ENCODE data around the gene CLEC1A.

Gene CLEC1A

DNA sequence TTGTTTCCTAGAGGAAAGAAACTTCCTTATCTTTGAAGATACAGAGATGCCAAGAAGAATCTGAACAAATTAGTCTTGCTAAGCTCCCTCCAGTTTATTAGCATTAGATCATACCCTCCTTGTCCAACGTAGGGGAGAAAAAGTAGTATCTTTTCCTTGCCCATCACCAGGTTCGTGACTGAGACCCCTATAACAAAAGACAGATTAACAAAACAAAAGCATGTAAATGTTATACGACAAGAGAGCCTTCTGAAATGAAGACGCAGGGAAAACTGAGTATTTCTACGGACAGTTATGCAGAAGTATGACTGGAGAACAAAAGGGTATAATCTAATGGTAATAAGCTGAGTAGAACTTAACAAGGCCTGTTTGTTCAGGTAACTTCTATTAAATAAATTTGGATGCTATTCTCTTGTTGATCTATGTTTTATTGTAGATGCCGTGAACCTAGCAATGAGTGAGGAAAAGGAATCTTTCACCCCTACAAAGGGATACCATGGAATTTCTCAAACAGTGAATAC lies 34.1 kb upstream of the CLEC1A start:
- DNase-seq (ENCODE audit: low read depth): no peak
- TF ChIP-seq, protein P1, sequence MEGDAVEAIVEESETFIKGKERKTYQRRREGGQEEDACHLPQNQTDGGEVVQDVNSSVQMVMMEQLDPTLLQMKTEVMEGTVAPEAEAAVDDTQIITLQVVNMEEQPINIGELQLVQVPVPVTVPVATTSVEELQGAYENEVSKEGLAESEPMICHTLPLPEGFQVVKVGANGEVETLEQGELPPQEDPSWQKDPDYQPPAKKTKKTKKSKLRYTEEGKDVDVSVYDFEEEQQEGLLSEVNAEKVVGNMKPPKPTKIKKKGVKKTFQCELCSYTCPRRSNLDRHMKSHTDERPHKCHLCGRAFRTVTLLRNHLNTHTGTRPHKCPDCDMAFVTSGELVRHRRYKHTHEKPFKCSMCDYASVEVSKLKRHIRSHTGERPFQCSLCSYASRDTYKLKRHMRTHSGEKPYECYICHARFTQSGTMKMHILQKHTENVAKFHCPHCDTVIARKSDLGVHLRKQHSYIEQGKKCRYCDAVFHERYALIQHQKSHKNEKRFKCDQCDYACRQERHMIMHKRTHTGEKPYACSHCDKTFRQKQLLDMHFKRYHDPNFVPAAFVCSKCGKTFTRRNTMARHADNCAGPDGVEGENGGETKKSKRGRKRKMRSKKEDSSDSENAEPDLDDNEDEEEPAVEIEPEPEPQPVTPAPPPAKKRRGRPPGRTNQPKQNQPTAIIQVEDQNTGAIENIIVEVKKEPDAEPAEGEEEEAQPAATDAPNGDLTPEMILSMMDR (IDR thresholded peaks at IDR 0.05; ENCODE audit: low read depth, low read length, missing control alignments): no peak
- no peak overlapping the region for H3K4me3 ChIP-seq (ENCODE audit: low read depth, low read length)
- in situ Hi-C loops (cut with HindIII; ENCODE audit: low sequenced_read_pairs): no loop called here

DNA sequence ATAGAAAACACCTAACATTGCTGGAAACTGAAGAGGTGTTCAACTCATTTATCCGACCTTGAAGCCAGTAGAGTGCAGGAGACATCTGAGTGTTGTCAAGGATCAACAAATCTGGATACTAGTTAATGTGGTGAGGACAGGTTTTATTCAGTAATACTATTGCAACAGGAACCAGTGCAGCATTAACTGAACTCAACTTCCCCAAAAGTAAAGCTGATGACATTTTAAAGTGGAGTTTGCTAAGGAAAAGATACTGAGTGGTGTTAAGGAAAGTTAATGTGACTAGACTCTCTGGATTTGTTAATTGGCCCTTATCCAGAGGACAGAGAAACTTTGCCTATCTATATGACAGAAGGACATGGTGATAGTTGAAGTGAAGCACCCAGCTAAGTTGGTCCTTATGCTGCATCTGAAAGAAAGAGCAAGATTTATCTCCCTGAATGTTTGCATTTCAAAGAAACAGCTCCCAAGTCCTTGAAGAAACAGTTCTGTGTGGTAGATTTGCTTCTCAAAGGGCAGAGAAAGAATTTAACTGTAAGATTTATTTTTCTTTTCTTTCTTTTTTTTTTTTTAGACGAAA lies 32.4 kb upstream of the CLEC1A start:
- H3K4me3 ChIP-seq (ENCODE audit: low read depth, low read length): no peak overlapping the region
- TF ChIP-seq, protein P1 (IDR thresholded peaks at IDR 0.05; ENCODE audit: low read depth, low read length, missing control alignments): no peak
- DNase-seq (ENCODE audit: low read depth): no peak
- in situ Hi-C loops (cut with HindIII; ENCODE audit: low sequenced_read_pairs): no loop called here

GRCh38 chr12:10130042-10130441 lies 31.3 kb upstream of the CLEC1A start, which contains the start of gene CLEC7A:
Gene CLEC7A, minus strand, starts transcription at chr12:10130199. Its CDS starts 117 bp downstream, at chr12:10130082.
- no peak for DNase-seq (ENCODE audit: low read depth)
- in situ Hi-C loops (cut with HindIII; ENCODE audit: low sequenced_read_pairs): no loop called here
- TF ChIP-seq, protein P1 (IDR thresholded peaks at IDR 0.05; ENCODE audit: low read depth, low read length, missing control alignments): no peak
- H3K4me3 ChIP-seq (ENCODE audit: low read depth, low read length): no peak within 1 kb of the TSS

- TF ChIP-seq, protein P1 (IDR thresholded peaks at IDR 0.05; ENCODE audit: low read depth, low read length, missing control alignments): no peak
- in situ Hi-C loops (cut with HindIII; ENCODE audit: low sequenced_read_pairs): no loop called here
- no peak for DNase-seq (ENCODE audit: low read depth)
- H3K4me3 ChIP-seq (ENCODE audit: low read depth, low read length): no peak overlapping the region
Observed at GRCh38 chr12:10128687-10129086, 29.9 kb upstream of the CLEC1A start.

DNA sequence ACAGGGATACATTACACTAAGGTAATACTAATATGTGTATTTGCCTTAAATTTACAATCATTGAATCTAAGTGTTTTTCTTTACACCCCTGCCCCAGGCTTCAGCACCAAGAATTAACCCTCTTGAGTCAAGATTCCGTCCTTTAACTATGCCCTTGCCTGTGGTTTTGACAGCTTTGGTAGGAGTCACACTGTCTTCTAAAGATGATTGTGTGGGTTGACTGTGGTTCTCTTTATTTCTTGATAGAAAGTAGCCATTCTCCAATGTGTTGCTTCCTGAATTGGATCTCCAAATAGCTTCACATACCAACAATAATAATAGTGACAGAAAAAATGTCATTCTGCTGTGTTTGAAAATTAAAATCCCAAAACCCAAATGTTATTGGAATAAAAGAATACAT lies 27.6 kb upstream of the CLEC1A start:
- no peak for DNase-seq (ENCODE audit: low read depth)
- TF ChIP-seq, protein P1 (IDR thresholded peaks at IDR 0.05; ENCODE audit: low read depth, low read length, missing control alignments): no peak
- in situ Hi-C loops (cut with HindIII; ENCODE audit: low sequenced_read_pairs): no loop called here
- no peak overlapping the region for H3K4me3 ChIP-seq (ENCODE audit: low read depth, low read length)

GRCh38 chr12:10122689-10123088 lies 23.9 kb upstream of the CLEC1A start:
- TF ChIP-seq, protein P1 (IDR thresholded peaks at IDR 0.05; ENCODE audit: low read depth, low read length, missing control alignments): no peak
- no peak for DNase-seq (ENCODE audit: low read depth)
- no peak overlapping the region for H3K4me3 ChIP-seq (ENCODE audit: low read depth, low read length)
- in situ Hi-C loops (cut with HindIII; ENCODE audit: low sequenced_read_pairs): no loop called here
